SU-DHL-6 (cell line): ENCODE results near the gene SLC16A3.

Experiments used
- H2AFZ ChIP-seq: fragments of 200-600 bp; sonication (generic); 2 replicates; pipeline ENCODE4 v1.6.1; 2014; ENCODE audit warnings: low read depth, mild to moderate bottlenecking, moderate library complexity, mixed read lengths, antibody characterized with exemption, low read length; ENCODE audit not compliant: severe bottlenecking
- H3F3A ChIP-seq: fragments of 200-600 bp; shearing (Covaris generic); 2 replicates; pipeline ENCODE4 v1.6.0; 2016; ENCODE audit warnings: antibody characterized with exemption, mild to moderate bottlenecking; ENCODE audit not compliant: insufficient read depth
- H3K27ac ChIP-seq: fragments of 200-600 bp; sonication (generic); 2 replicates; pipeline ENCODE4 v1.5.1; 2016; ENCODE audit warnings: low read depth, mild to moderate bottlenecking, low read length, moderate library complexity, mixed read lengths
- H3K27me3 ChIP-seq: fragments of 200-600 bp; sonication (generic), shearing (Covaris generic); 2 replicates; pipeline ENCODE4 v1.6.0; 2014; ENCODE audit warnings: mild to moderate bottlenecking, low read length
- H3K36me3 ChIP-seq: fragments of 200-600 bp; sonication (generic); 2 replicates; pipeline ENCODE4 v1.6.1; 2014; ENCODE audit warnings: mild to moderate bottlenecking, low read length, mixed read lengths
- H3K4me2 ChIP-seq: fragments of 300-600, 200-600 bp; shearing (Covaris generic), sonication (generic); 2 replicates; pipeline ENCODE4 v1.6.0; 2014; ENCODE audit warnings: low read length, low read depth, mild to moderate bottlenecking; ENCODE audit not compliant: poor library complexity, severe bottlenecking
- H3K4me3 ChIP-seq: fragments of 200-600 bp; sonication (generic); 2 replicates; pipeline ENCODE4 v1.5.1; 2014; ENCODE audit warnings: antibody characterized with exemption, low read length, mild to moderate bottlenecking, mixed read lengths; ENCODE audit not compliant: insufficient read depth, poor library complexity, severe bottlenecking
- H3K79me2 ChIP-seq: fragments of 200-600 bp; sonication (generic); 2 replicates; pipeline ENCODE4 v1.6.1; 2014; ENCODE audit warnings: mild to moderate bottlenecking, low read length, moderate library complexity; ENCODE audit not compliant: insufficient read depth
- H3K9ac ChIP-seq: fragments of 200-600 bp; sonication (generic); 2 replicates; pipeline ENCODE4 v1.7.0; 2014; ENCODE audit warnings: mild to moderate bottlenecking, low read length
- H3K9me2 ChIP-seq: fragments of 200-600 bp; sonication (generic); replicated peaks from 2 replicates; pipeline ENCODE4 v1.6.1; 2014; ENCODE audit warnings: low read length; ENCODE audit not compliant: insufficient read depth
- H3K9me3 ChIP-seq: fragments of 200-600 bp; sonication (generic); 2 replicates; pipeline ENCODE4 v1.6.1; 2014; ENCODE audit warnings: low read length, mixed read lengths; ENCODE audit not compliant: insufficient read depth
- H4K20me1 ChIP-seq: fragments of 200-600 bp; sonication (generic); 2 replicates; pipeline ENCODE4 v1.6.1; 2014; ENCODE audit warnings: low read depth, mild to moderate bottlenecking, antibody characterized with exemption, low read length, moderate library complexity, mixed read lengths
- CTCF ChIP-seq: fragments of 200-600 bp; sonication (generic); IDR thresholded peaks from one replicate; pipeline ENCODE4 v1.5.1; 2017; ENCODE audit warnings: antibody characterized with exemption, mild to moderate bottlenecking, low read length, moderate library complexity; ENCODE audit not compliant: insufficient read depth, poor library complexity, severe bottlenecking
- EZH2phosphoT487 ChIP-seq: fragments of 200-600 bp; sonication (generic), shearing (Covaris generic); conservative IDR thresholded peaks from 2 replicates; pipeline ENCODE4 v1.6.1; 2018; ENCODE audit warnings: mild to moderate bottlenecking, antibody characterized with exemption, low read length, moderate library complexity, mixed read lengths

The SLC16A3 gene

GRCh38 chr17:82213251-82214011 lies 15.4 kb upstream of the SLC16A3 start:
- Histone ChIP-seq H3K9me2 (no peaks in the 10 kb centered on the region), H4K20me1 (no peaks in the 10 kb centered on the region), H3K4me2 (peak overlapping the region; percentile 64), H3K79me2 (no peaks in the 10 kb centered on the region), H3K4me3 (peak overlapping the region; percentile 93), H3K9me3 (no peaks in the 10 kb centered on the region), H3K36me3 (no peaks in the 10 kb centered on the region), H3K27me3 (no peaks in the 10 kb centered on the region), H3K27ac (no peak overlapping the region), H2AFZ (peak overlapping the region; percentile 96), H3K9ac (peak overlapping the region; percentile 68), H3F3A (0 out of 2 replicates have a peak, but pooled peaks cover 3% of the 10 kb centered on the region)
- TF ChIP-seq EZH2phosphoT487 (no peak), CTCF (no peak)

- Histone ChIP-seq H3K9ac (no peak overlapping the region), H3K79me2 (no peaks in the 10 kb centered on the region), H3K27ac (no peak overlapping the region), H3F3A (0 out of 2 replicates have a peak, but pooled peaks cover 3% of the 10 kb centered on the region), H3K9me3 (no peaks in the 10 kb centered on the region), H3K4me2 (no peak overlapping the region), H3K4me3 (no peak overlapping the region), H3K36me3 (no peaks in the 10 kb centered on the region), H4K20me1 (no peaks in the 10 kb centered on the region), H3K27me3 (no peaks in the 10 kb centered on the region), H3K9me2 (no peaks in the 10 kb centered on the region), H2AFZ (no peak overlapping the region)
- TF ChIP-seq CTCF (no peak), EZH2phosphoT487 (no peak)
Observed at GRCh38 chr17:82214012-82214628, 14.7 kb upstream of the SLC16A3 start.

GRCh38 chr17:82215095-82215971 lies 13.5 kb upstream of the SLC16A3 start:
- Histone ChIP-seq H4K20me1 (no peaks in the 10 kb centered on the region), H3K4me2 (no peak overlapping the region), H3K27me3 (no peaks in the 10 kb centered on the region), H3K9me2 (no peaks in the 10 kb centered on the region), H3K4me3 (no peak overlapping the region), H3K27ac (no peak overlapping the region), H2AFZ (no peak overlapping the region), H3K9me3 (no peaks in the 10 kb centered on the region), H3K9ac (no peak overlapping the region), H3K36me3 (no peaks in the 10 kb centered on the region), H3K79me2 (no peaks in the 10 kb centered on the region), H3F3A (0 out of 2 replicates have a peak, but pooled peaks cover 3% of the 10 kb centered on the region)
- TF ChIP-seq CTCF (no peak), EZH2phosphoT487 (no peak)
